HEK293 (cell line): ENCODE data around the gene TRAF7.

Experiments used
- CTCF ChIA-PET: fragments of 350-600 bp; formaldehyde crosslinking; extraction: SDS; loops from one replicate; lab custom pipeline; 2021; ENCODE audit warnings: antibody characterized with exemption; lab: Yijun Ruan, JAX
- POLR2A ChIA-PET: fragments of 300-600 bp; formaldehyde crosslinking; extraction: SDS; loops from one replicate; lab custom pipeline; 2020; ENCODE audit warnings: antibody characterized with exemption, inconsistent platforms; lab: Yijun Ruan, JAX
- H3K27ac ChIP-seq: fragments of 200-500 bp; sonication (Bioruptor generic); 2 replicates; pipeline ENCODE4 v1.5.1; 2014; ENCODE audit warnings: low read depth, low read length, control low read depth, inconsistent platforms; ENCODE audit errors: extremely low read depth
- H3K36me3 ChIP-seq, 2 experiments: fragments of 200-500 bp in 1 of 2; sonication (Bioruptor generic) in 1 of 2; 1 replicate in 1 of 2; 2 replicates in 1 of 2; pipeline ENCODE4 v1.5.1; 2014 to 2017; ENCODE audit warnings: inconsistent platforms in 2 of 2, low read length in 2 of 2; ENCODE audit not compliant: control insufficient read depth in 2 of 2, insufficient read depth in 1 of 2
- H3K4me1 ChIP-seq: fragments of 200-500 bp; sonication (Bioruptor generic); 2 replicates; pipeline ENCODE4 v1.5.1; 2014; ENCODE audit warnings: mild to moderate bottlenecking, low read length, inconsistent platforms; ENCODE audit not compliant: control insufficient read depth, insufficient read depth
- H3K4me3 ChIP-seq: 2 replicates; pipeline ENCODE4 v1.5.1; 2011; ENCODE audit warnings: low read depth, mild to moderate bottlenecking, control low read depth, low read length, moderate library complexity
- H3K9me3 ChIP-seq: fragments of 200-500 bp; sonication (Bioruptor generic); 2 replicates; pipeline ENCODE4 v1.5.1; 2014; ENCODE audit warnings: low read depth, low read length, inconsistent platforms; ENCODE audit not compliant: control insufficient read depth, insufficient read depth
- IKZF3 ChIP-seq: fragments of 450-650 bp; IDR thresholded peaks from 2 replicates; pipeline ENCODE4 v1.5.0; 2018; ENCODE audit warnings: missing biosample characterization, mild to moderate bottlenecking, missing genetic modification characterization, moderate library complexity
- MYNN ChIP-seq: fragments of 450-650 bp; formaldehyde crosslinking; IDR thresholded peaks from 2 replicates; pipeline ENCODE4 v1.5.1; 2016; ENCODE audit warnings: missing biosample characterization, missing genetic modification characterization, borderline replicate concordance
- SP7 ChIP-seq: fragments of 450-650 bp; formaldehyde crosslinking; IDR thresholded peaks from 2 replicates; pipeline ENCODE4 v1.5.1; 2016; ENCODE audit warnings: missing biosample characterization, missing genetic modification characterization
- ZNF114 ChIP-seq: fragments of 450-650 bp; formaldehyde crosslinking; IDR thresholded peaks from 2 replicates; pipeline ENCODE4 v1.5.0; 2017; ENCODE audit warnings: missing biosample characterization, missing genetic modification characterization
- ZNF140 ChIP-seq: fragments of 450-650 bp; formaldehyde crosslinking; IDR thresholded peaks from 2 replicates; pipeline ENCODE4 v1.5.1; 2016; ENCODE audit warnings: missing biosample characterization, missing genetic modification characterization
- ZNF157 ChIP-seq: fragments of 450-650 bp; formaldehyde crosslinking; IDR thresholded peaks from 2 replicates; pipeline ENCODE4 v1.5.1; 2016; ENCODE audit warnings: missing biosample characterization, missing genetic modification characterization
- ZNF302 ChIP-seq: fragments of 450-650 bp; formaldehyde crosslinking; IDR thresholded peaks from 2 replicates; pipeline ENCODE4 v1.5.1; 2016; ENCODE audit warnings: missing biosample characterization, missing genetic modification characterization, low read depth
- ZNF324 ChIP-seq: fragments of 450-650 bp; formaldehyde crosslinking; IDR thresholded peaks from 2 replicates; pipeline ENCODE4 v1.5.1; 2016; ENCODE audit warnings: missing biosample characterization, missing genetic modification characterization
- ZNF335 ChIP-seq: fragments of 450-650 bp; formaldehyde crosslinking; conservative IDR thresholded peaks from 2 replicates; pipeline ENCODE4 v1.5.1; 2016; ENCODE audit warnings: missing biosample characterization, missing genetic modification characterization
- ZNF394 ChIP-seq: fragments of 450-650 bp; formaldehyde crosslinking; IDR thresholded peaks from 2 replicates; pipeline ENCODE4 v1.5.1; 2016; ENCODE audit warnings: missing biosample characterization, missing genetic modification characterization, mild to moderate bottlenecking, moderate library complexity, borderline replicate concordance
- ZNF561 ChIP-seq: fragments of 450-650 bp; IDR thresholded peaks from 2 replicates; pipeline ENCODE4 v1.5.1; 2018; ENCODE audit warnings: missing biosample characterization, missing genetic modification characterization, borderline replicate concordance
- ZNF621 ChIP-seq: fragments of 450-650 bp; formaldehyde crosslinking; IDR thresholded peaks from 2 replicates; pipeline ENCODE4 v1.5.1; 2017; ENCODE audit warnings: missing biosample characterization, missing genetic modification characterization
- ZNF707 ChIP-seq: fragments of 450-650 bp; formaldehyde crosslinking; IDR thresholded peaks from 2 replicates; pipeline ENCODE4 v1.5.1; 2016; ENCODE audit warnings: missing biosample characterization, missing genetic modification characterization
- ZNF747 ChIP-seq: fragments of 450-650 bp; formaldehyde crosslinking; IDR thresholded peaks from 2 replicates; pipeline ENCODE4 v1.5.1; 2016; ENCODE audit warnings: missing biosample characterization, missing genetic modification characterization
- ZNF785 ChIP-seq: fragments of 450-650 bp; formaldehyde crosslinking; IDR thresholded peaks from 2 replicates; pipeline ENCODE4 v1.5.1; 2016; ENCODE audit warnings: missing biosample characterization, missing genetic modification characterization
- ZNF837 ChIP-seq: fragments of 450-650 bp; formaldehyde crosslinking; IDR thresholded peaks from 2 replicates; pipeline ENCODE4 v1.5.1; 2016; ENCODE audit warnings: missing biosample characterization, missing genetic modification characterization
- ZSCAN23 ChIP-seq: fragments of 450-650 bp; formaldehyde crosslinking; IDR thresholded peaks from 2 replicates; pipeline ENCODE4 v1.5.1; 2016; ENCODE audit warnings: missing biosample characterization, missing genetic modification characterization
- TF ChIP-seq, protein P1 (sequence below): fragments of 450-650 bp; formaldehyde crosslinking; IDR thresholded peaks from 2 replicates; pipeline ENCODE4 v1.5.1; 2016; ENCODE audit warnings: missing biosample characterization, missing genetic modification characterization
- TF ChIP-seq, protein P2 (sequence below): fragments of 450-650 bp; formaldehyde crosslinking; IDR thresholded peaks from 2 replicates; pipeline ENCODE4 v1.5.1; 2016; ENCODE audit warnings: missing biosample characterization, missing genetic modification characterization
- TF ChIP-seq, protein P3 (sequence below): fragments of 450-650 bp; formaldehyde crosslinking; IDR thresholded peaks from 2 replicates; pipeline ENCODE4 v1.5.1; 2016; ENCODE audit warnings: missing biosample characterization, missing genetic modification characterization
- TF ChIP-seq, protein P4 (sequence below): fragments of 450-650 bp; formaldehyde crosslinking; IDR thresholded peaks from 2 replicates; pipeline ENCODE4 v1.5.1; 2016; ENCODE audit warnings: missing biosample characterization, missing genetic modification characterization
- TF ChIP-seq, protein P5 (sequence below): fragments of 450-650 bp; formaldehyde crosslinking; IDR thresholded peaks from 2 replicates; pipeline ENCODE4 v1.5.1; 2017; ENCODE audit warnings: missing biosample characterization, missing genetic modification characterization
- TF ChIP-seq, protein P6 (sequence below): fragments of 450-650 bp; formaldehyde crosslinking; IDR thresholded peaks from 2 replicates; pipeline ENCODE4 v1.5.1; 2016; ENCODE audit warnings: missing biosample characterization, missing genetic modification characterization

Gene TRAF7

DNA sequence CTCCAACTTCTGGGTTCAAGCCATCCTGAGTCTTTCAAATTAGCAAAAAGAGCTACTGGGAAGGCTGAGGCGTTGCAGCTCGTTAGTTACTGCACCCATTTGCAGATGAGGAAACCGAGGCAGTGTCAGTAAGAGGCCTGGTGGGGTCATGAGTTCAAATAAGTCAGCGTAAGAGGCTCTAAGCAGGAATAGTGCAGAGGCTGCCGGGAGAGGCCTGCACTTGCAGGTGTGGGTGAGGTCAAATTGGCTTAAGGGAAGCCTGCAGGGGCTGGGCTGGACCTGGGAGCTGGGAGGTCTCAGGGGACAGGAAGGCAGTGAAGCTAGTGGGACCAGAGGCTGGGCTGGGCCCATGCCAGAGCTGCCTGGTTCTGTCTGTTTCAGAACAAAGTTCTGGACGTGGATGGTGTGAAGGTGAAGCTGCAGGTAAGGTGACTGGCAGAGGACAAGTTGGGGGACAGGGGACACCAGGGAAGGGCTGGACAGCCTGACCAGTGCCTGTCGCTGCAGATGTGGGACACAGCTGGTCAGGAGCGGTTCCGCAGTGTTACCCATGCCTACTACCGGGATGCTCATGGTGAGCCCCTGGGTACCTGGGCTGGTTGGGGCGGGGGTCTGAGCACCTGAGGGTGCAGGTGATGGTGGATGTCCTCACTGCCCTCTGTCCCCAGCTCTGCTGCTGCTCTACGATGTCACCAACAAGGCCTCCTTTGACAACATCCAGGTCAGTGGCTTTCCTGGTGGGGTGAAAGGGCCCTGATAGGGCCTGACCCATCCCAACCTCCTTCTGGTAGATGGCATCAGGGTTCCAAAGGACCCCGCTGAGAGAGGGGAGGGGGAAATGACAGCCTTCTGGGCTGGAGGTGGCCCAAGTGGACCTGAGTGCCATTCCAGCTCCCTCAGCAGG is 4.1 kb upstream of the TRAF7 start (continued):
- TF ChIP-seq, protein P1, sequence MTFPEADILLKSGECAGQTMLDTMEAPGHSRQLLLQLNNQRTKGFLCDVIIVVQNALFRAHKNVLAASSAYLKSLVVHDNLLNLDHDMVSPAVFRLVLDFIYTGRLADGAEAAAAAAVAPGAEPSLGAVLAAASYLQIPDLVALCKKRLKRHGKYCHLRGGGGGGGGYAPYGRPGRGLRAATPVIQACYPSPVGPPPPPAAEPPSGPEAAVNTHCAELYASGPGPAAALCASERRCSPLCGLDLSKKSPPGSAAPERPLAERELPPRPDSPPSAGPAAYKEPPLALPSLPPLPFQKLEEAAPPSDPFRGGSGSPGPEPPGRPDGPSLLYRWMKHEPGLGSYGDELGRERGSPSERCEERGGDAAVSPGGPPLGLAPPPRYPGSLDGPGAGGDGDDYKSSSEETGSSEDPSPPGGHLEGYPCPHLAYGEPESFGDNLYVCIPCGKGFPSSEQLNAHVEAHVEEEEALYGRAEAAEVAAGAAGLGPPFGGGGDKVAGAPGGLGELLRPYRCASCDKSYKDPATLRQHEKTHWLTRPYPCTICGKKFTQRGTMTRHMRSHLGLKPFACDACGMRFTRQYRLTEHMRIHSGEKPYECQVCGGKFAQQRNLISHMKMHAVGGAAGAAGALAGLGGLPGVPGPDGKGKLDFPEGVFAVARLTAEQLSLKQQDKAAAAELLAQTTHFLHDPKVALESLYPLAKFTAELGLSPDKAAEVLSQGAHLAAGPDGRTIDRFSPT (tag by site-specific recombination) = 0 out of 2 replicates have a peak, but pooled peaks have one; percentile 40

DNA sequence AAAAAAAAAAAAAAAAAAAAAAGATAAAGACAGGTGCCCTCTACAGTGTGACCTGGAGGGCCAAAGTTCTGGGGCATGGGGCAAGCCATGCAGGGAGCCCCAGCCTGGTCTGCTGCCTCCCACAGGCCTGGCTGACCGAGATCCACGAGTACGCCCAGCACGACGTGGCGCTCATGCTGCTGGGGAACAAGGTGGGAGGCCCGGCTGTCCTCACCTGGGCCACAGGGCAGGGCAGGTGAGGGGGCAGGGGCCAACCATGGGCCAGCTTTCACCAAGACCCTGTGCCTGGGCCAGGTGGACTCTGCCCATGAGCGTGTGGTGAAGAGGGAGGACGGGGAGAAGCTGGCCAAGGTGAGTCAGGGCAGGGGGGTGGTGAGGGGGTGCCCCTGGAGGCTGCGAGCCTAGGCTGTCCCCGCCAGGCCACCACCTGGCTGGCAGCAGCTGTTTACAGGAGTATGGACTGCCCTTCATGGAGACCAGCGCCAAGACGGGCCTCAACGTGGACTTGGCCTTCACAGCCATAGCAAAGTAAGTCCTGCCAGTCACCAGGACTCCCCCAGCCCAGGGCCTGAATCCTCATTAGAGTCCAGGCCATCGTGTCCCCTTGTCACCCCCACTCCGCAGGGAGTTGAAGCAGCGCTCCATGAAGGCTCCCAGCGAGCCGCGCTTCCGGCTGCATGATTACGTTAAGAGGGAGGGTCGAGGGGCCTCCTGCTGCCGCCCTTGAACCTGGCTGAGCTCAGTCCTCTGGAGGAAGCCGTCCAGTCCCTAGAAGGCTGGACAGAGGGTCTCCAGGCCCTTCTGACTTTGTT is 2.7 kb upstream of the TRAF7 start:
- ChIA-PET CTCF (interaction anchor here (0.7 to 3.8 kb wide), 9 partner anchors 9 to 262 kb away, joined by 3 to 26 read pairs (median 3); no protein-coding TSS in a partner anchor), POLR2A (interaction anchor here (0.5 to 2.2 kb wide), 6 partner anchors 8 to 188 kb away, joined by 3 to 8 read pairs (median 4); partner anchors contain the start of gene RPS2)
- H3K4me3 ChIP-seq = peak overlapping the region; percentile 64
- H3K27ac ChIP-seq = peak overlapping the region; percentile 13; the same call in 1 of the 2 replicates
- no peaks in the 10 kb centered on the region for H3K9me3 ChIP-seq
- H3K4me1 ChIP-seq = peaks cover 4% of the 10 kb centered on the region
- peaks cover 0 to 42% of the 10 kb centered on the region in 2 experiments; a peak in 2 of 3 replicates for H3K36me3 ChIP-seq
- TF ChIP-seq, protein P2, sequence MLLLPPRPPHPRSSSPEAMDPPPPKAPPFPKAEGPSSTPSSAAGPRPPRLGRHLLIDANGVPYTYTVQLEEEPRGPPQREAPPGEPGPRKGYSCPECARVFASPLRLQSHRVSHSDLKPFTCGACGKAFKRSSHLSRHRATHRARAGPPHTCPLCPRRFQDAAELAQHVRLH (tag by site-specific recombination) = no peak
- TF ChIP-seq ZNF621 (tag by site-specific recombination) (no peak), ZNF394 (tag by site-specific recombination) (no peak; the same call in 1 of the 2 replicates), ZNF335 (tag by site-specific recombination) (no peak), ZNF837 (tag by site-specific recombination) (no peak), SP7 (no peak), ZNF302 (tag by site-specific recombination) (no peak), ZNF785 (tag by site-specific recombination) (no peak), ZSCAN23 (tag by site-specific recombination) (no peak), IKZF3 (0 out of 2 replicates have a peak, but pooled peaks have one; percentile 28), ZNF324 (tag by site-specific recombination) (no peak), MYNN (no peak), ZNF114 (tag by site-specific recombination) (no peak), ZNF157 (tag by site-specific recombination) (no peak), ZNF140 (tag by site-specific recombination) (no peak), ZNF707 (no peak), ZNF747 (no peak), ZNF561 (tag by site-specific recombination) (0 out of 2 replicates have a peak, but pooled peaks have one; percentile 45)
- TF ChIP-seq, protein P3, sequence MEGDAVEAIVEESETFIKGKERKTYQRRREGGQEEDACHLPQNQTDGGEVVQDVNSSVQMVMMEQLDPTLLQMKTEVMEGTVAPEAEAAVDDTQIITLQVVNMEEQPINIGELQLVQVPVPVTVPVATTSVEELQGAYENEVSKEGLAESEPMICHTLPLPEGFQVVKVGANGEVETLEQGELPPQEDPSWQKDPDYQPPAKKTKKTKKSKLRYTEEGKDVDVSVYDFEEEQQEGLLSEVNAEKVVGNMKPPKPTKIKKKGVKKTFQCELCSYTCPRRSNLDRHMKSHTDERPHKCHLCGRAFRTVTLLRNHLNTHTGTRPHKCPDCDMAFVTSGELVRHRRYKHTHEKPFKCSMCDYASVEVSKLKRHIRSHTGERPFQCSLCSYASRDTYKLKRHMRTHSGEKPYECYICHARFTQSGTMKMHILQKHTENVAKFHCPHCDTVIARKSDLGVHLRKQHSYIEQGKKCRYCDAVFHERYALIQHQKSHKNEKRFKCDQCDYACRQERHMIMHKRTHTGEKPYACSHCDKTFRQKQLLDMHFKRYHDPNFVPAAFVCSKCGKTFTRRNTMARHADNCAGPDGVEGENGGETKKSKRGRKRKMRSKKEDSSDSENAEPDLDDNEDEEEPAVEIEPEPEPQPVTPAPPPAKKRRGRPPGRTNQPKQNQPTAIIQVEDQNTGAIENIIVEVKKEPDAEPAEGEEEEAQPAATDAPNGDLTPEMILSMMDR (tag by site-specific recombination) = peak; percentile 43; the same call in 1 of the 2 replicates
- TF ChIP-seq, protein P4, sequence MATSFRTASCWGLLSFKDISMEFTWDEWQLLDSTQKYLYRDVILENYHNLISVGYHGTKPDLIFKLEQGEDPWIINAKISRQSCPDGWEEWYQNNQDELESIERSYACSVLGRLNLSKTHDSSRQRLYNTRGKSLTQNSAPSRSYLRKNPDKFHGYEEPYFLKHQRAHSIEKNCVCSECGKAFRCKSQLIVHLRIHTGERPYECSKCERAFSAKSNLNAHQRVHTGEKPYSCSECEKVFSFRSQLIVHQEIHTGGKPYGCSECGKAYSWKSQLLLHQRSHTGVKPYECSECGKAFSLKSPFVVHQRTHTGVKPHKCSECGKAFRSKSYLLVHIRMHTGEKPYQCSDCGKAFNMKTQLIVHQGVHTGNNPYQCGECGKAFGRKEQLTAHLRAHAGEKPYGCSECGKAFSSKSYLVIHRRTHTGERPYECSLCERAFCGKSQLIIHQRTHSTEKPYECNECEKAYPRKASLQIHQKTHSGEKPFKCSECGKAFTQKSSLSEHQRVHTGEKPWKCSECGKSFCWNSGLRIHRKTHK = no peak
- TF ChIP-seq, protein P5, sequence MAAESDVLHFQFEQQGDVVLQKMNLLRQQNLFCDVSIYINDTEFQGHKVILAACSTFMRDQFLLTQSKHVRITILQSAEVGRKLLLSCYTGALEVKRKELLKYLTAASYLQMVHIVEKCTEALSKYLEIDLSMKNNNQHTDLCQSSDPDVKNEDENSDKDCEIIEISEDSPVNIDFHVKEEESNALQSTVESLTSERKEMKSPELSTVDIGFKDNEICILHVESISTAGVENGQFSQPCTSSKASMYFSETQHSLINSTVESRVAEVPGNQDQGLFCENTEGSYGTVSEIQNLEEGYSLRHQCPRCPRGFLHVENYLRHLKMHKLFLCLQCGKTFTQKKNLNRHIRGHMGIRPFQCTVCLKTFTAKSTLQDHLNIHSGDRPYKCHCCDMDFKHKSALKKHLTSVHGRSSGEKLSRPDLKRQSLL (tag by site-specific recombination) = no peak
- TF ChIP-seq, protein P6, sequence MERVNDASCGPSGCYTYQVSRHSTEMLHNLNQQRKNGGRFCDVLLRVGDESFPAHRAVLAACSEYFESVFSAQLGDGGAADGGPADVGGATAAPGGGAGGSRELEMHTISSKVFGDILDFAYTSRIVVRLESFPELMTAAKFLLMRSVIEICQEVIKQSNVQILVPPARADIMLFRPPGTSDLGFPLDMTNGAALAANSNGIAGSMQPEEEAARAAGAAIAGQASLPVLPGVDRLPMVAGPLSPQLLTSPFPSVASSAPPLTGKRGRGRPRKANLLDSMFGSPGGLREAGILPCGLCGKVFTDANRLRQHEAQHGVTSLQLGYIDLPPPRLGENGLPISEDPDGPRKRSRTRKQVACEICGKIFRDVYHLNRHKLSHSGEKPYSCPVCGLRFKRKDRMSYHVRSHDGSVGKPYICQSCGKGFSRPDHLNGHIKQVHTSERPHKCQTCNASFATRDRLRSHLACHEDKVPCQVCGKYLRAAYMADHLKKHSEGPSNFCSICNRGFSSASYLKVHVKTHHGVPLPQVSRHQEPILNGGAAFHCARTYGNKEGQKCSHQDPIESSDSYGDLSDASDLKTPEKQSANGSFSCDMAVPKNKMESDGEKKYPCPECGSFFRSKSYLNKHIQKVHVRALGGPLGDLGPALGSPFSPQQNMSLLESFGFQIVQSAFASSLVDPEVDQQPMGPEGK (tag by site-specific recombination) = peak; percentile 71
